ENCODE results near the gene NADSYN1. TPM values are rescaled to one million over a fixed set of nuclear protein-coding genes. Genes with fewer than 3 reads are reported as not detected.
"Not testable (repeated sequence)": the region's sequence is repeated elsewhere in the genome, so short reads cannot be mapped to it uniquely, and the experiment has no call there.

Gene NADSYN1
- total and polyA plus RNA-seq, 2 experiments from 2014 or later = 42.0 to 50.4 TPM

GRCh38 chr11:71519546-71519945 lies 66.5 kb downstream of the NADSYN1 start:
- in situ Hi-C loops (cut with MboI) = no loop called here
- Histone ChIP-seq H3K27me3 (replicated peaks; ENCODE audit: insufficient read depth) (no peaks in the 10 kb centered on the region), H3K36me3 (ENCODE audit: low read depth) (no peaks in the 10 kb centered on the region), H3K4me3 (no peak overlapping the region), H2AFZ (no peak overlapping the region), H3K9ac (no peak overlapping the region), H3F3A (ENCODE audit: insufficient read depth) (no peaks in the 10 kb centered on the region), H3K9me3 (ENCODE audit: low read depth) (no peaks in the 10 kb centered on the region), H3K79me2 (ENCODE audit: insufficient read depth) (no peaks in the 10 kb centered on the region), H3K4me1 (ENCODE audit: insufficient read depth) (no peaks in the 10 kb centered on the region), H3K27ac (no peak overlapping the region), H3K9me2 (ENCODE audit: insufficient read depth) (no peaks in the 10 kb centered on the region), H4K20me1 (ENCODE audit: insufficient read depth) (no peaks in the 10 kb centered on the region), H3K4me2 (ENCODE audit: unreplicated experiment) (no peak overlapping the region)
- 62 to 63% methylated on average over 10 of the region's 10 CpGs for WGBS, 2 experiments (ENCODE audit: low coverage in 1 of 2, low lambda C conversion rate in 2 of 2, missing lambda C conversion rate in 2 of 2)
- no peak for DNase-seq
- TF ChIP-seq EZH2 (IDR thresholded peaks at IDR 0.05; ENCODE audit: insufficient read depth, poor library complexity, severe bottlenecking) (no peak), EZH2phosphoT487 (IDR thresholded peaks at IDR 0.05; ENCODE audit: insufficient read depth, low read depth) (no peak)

DNA sequence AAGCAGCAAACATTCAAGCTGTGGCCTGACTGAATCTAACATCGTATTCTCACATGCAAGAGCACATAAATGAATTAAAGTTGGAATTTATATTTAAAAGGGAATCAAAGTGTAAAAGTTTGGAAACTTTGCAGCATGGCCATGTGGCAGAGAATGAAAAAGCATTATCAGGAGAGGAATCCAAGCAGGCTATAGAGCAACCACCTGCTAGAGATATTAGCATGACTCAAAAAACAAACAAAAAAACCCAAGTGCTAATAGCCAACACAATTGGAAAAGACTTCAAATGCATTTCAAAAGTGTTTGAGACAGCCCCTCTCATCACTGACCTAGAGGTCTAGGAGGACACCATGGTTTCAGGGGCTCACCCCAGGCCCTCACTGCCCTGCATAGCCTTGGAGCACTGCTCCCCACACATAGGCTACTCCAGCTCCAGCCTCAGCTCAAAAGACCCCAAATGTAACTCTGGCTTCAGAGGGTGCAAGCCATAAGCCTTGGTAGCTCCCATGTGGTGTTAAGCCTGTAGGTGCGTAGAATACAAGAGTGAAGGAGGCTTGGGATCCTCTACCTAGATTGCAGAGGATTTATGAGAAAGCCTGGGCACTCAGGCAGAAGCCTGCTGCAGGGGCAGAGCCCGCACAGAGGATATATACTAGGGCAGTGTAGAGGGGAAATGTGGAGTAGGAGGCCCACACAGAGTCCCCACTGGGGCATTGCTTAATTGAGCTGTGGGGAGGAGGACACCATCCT lies 72.4 kb downstream of the NADSYN1 start:
- WGBS, 2 experiments (ENCODE audit: low coverage in 1 of 2, low lambda C conversion rate in 2 of 2, missing lambda C conversion rate in 2 of 2) = 30 to 34% methylated on average over 3 of the region's 3 CpGs
- Histone ChIP-seq H2AFZ (no peak overlapping the region), H3K9ac (no peak overlapping the region), H3K4me1 (ENCODE audit: insufficient read depth) (no peaks in the 10 kb centered on the region), H3K4me3 (no peak overlapping the region), H3K27me3 (replicated peaks; ENCODE audit: insufficient read depth) (peaks cover 2% of the 10 kb centered on the region; the same call in 1 of the 2 replicates), H3F3A (ENCODE audit: insufficient read depth) (no peaks in the 10 kb centered on the region), H3K27ac (no peak overlapping the region), H3K4me2 (ENCODE audit: unreplicated experiment) (no peak overlapping the region), H3K36me3 (ENCODE audit: low read depth) (no peaks in the 10 kb centered on the region), H3K79me2 (ENCODE audit: insufficient read depth) (no peaks in the 10 kb centered on the region), H3K9me2 (ENCODE audit: insufficient read depth) (no peaks in the 10 kb centered on the region), H4K20me1 (ENCODE audit: insufficient read depth) (no peaks in the 10 kb centered on the region), H3K9me3 (ENCODE audit: low read depth) (no peaks in the 10 kb centered on the region)
- no peak for DNase-seq
- no peak for TF ChIP-seq EZH2 (IDR thresholded peaks at IDR 0.05; ENCODE audit: insufficient read depth, poor library complexity, severe bottlenecking)
- no peak for TF ChIP-seq EZH2phosphoT487 (IDR thresholded peaks at IDR 0.05; ENCODE audit: insufficient read depth, low read depth)
- in situ Hi-C loops (cut with MboI) = no loop called here

- H3K4me3 ChIP-seq = no peak overlapping the region
- H3K79me2 ChIP-seq (ENCODE audit: insufficient read depth) = no peaks in the 10 kb centered on the region
- H3K9me2 ChIP-seq (ENCODE audit: insufficient read depth) = no peaks in the 10 kb centered on the region
- no peak overlapping the region for H3K27ac ChIP-seq
- H3K4me1 ChIP-seq (ENCODE audit: insufficient read depth) = no peaks in the 10 kb centered on the region
- H3K9me3 ChIP-seq (ENCODE audit: low read depth) = no peaks in the 10 kb centered on the region
- no peaks in the 10 kb centered on the region for H4K20me1 ChIP-seq (ENCODE audit: insufficient read depth)
- H2AFZ ChIP-seq = no peak overlapping the region
- no peak for DNase-seq
- H3K4me2 ChIP-seq (ENCODE audit: unreplicated experiment) = no peak overlapping the region
- peaks cover 2% of the 10 kb centered on the region; the same call in 1 of the 2 replicates for H3K27me3 ChIP-seq (replicated peaks; ENCODE audit: insufficient read depth)
- in situ Hi-C loops (cut with MboI) = no loop called here
- no peaks in the 10 kb centered on the region for H3K36me3 ChIP-seq (ENCODE audit: low read depth)
- H3F3A ChIP-seq (ENCODE audit: insufficient read depth) = no peaks in the 10 kb centered on the region
- no peak for TF ChIP-seq EZH2 (IDR thresholded peaks at IDR 0.05; ENCODE audit: insufficient read depth, poor library complexity, severe bottlenecking)
- no peak for TF ChIP-seq EZH2phosphoT487 (IDR thresholded peaks at IDR 0.05; ENCODE audit: insufficient read depth, low read depth)
- 14 to 18% methylated on average over 2 of the region's 2 CpGs for WGBS, 2 experiments (ENCODE audit: low coverage in 1 of 2, low lambda C conversion rate in 2 of 2, missing lambda C conversion rate in 2 of 2)
- H3K9ac ChIP-seq = no peak overlapping the region
Observed at GRCh38 chr11:71525938-71526495, 73.0 kb downstream of the NADSYN1 start.

GRCh38 chr11:71526796-71527575 lies 74.0 kb downstream of the NADSYN1 start, which contains the start of gene KRTAP5-7:
KRTAP5-7 (plus strand) TSS chr11:71527267; CDS start chr11:71527301, 34 bp downstream.
- H3K36me3 ChIP-seq (ENCODE audit: low read depth); H3K27me3 ChIP-seq (replicated peaks; ENCODE audit: insufficient read depth); DNase-seq; H2AFZ ChIP-seq; in situ Hi-C loops (cut with MboI); H4K20me1 ChIP-seq (ENCODE audit: insufficient read depth); H3K9ac ChIP-seq; H3K4me1 ChIP-seq (ENCODE audit: insufficient read depth); H3K27ac ChIP-seq; H3F3A ChIP-seq (ENCODE audit: insufficient read depth); H3K4me3 ChIP-seq; H3K4me2 ChIP-seq (ENCODE audit: unreplicated experiment); H3K9me2 ChIP-seq (ENCODE audit: insufficient read depth); H3K9me3 ChIP-seq (ENCODE audit: low read depth); H3K79me2 ChIP-seq (ENCODE audit: insufficient read depth): not testable (repeated sequence)
- 23 to 33% methylated on average over 10 of the region's 10 CpGs for WGBS, 2 experiments (ENCODE audit: low coverage in 1 of 2, low lambda C conversion rate in 2 of 2, missing lambda C conversion rate in 2 of 2)
